Head of caudate nucleus (tissue), 42 donors: ENCODE data around the gene SRRM2.

Experiments
- DNase-seq, 42 donors: peaks; one replicate each; pipeline versions ENCODE4 v3.0.0 to v3.0.0-alpha.2; 2020 to 2021; ENCODE audit warnings: mixed read lengths in 7 of 42
- intact Hi-C: fragments of 100-400 bp; cut with DNase I; formaldehyde crosslinking; loops from one replicate; pipeline ENCODE4 v1.15.0; 2022

Gene SRRM2

DNA sequence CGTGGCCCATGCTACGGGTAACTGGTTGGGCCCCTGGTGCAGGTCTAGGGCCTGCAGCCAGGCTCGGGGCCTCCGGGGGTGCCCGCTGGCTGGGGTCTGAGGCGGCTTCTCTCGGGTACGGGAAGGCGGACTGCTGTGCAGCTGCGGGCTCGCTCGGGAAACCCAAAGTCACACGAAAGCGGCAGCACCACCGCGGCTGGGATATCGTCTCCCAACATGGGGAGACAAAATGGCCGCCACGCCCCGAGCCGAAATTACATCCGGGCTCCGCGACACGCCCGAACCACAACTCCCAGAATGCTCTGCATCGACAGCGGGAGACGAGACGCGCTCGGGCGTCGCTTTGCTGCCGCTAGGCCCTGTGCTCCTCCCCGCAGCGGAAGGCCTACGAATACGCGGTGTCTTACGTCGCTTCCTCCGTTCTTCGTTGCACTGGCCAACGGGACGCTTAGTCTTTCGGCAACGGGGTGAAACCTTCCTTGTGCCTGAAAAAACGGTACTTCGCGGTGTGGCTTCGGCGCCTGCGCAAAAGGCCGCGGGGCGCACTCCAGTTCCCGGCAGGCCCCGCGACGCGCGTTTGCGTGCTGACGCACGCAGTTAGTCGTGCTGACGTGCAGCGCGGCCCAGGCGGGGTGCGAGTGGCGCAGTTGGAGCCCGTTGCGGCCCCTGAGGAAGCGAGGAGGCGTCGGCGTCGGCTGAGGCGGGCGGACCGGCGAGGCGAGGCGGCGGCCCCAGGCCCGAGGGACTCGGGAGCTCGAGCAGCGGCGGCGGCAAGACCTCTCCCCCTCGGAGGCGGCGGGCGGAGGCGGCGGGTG is at the start of gene SRRM2:
Gene SRRM2, plus strand, starts transcription at position 604 of the 815 bp plus-strand sequence. CDS start 3,727 bp downstream, outside the sequence.
- DNase-seq: peak; percentile 87 to 98 (median 93)
- intact Hi-C loops: loop anchor here (1.0 kb wide), 1 partner anchor 25 kb away; the partner anchor contains the start of gene ELOB

- intact Hi-C loops: no loop called here
These were observed 49.3 kb upstream of the SRRM2 start for GRCh38 chr16:2702871-2703745.

DNA sequence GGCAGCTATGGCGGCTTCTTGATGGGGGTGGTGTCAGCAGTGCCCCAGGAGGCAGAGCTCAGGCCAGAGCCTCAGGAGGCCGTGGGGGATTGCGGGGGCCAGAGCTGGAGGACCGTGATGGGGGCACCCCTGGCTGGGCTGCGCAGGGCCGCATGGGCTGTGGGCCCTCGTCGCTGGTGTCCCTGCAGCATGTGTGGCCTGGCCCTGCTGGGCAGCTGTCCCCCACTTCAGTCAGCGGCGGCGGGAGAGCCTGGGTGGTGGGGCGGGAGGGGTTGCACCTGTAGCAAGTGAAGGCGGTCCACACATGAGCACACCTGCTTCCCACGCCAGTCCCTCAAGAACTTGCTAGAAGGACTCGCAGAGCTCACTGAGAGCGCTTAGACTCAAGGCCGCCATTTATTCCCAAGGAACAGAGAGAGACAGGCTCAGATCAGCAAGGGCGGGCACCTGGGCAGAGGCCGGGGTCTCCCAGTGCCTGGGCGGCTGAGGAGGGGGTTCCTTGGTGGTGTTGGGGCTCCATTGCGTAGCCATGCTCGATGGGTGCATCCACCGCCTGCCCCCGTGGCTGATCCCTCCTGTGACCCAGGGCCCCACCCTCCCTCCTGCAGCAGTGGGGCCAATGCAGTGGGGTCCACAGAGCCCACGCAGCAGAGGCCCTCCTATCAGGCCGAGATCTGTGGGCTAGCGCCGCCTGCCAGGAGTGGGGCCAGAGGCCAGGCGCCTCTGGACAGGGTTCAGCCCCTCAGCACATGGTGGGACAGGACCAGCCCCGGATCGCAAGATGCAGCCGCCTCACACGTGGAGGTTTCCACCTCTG is 48.1 kb upstream of the SRRM2 start:
- DNase-seq: no peak
- intact Hi-C loops: no loop called here

More at GRCh38 chr16:2702871-2703745, 49.3 kb upstream of the SRRM2 start:
- DNase-seq: peak in 15 of 42 donors; percentile 22 to 56 (median 41)

- intact Hi-C loops: no loop called here
- no peak for DNase-seq
These were observed 47.5 kb upstream of the SRRM2 start for GRCh38 chr16:2704983-2705275.

DNA sequence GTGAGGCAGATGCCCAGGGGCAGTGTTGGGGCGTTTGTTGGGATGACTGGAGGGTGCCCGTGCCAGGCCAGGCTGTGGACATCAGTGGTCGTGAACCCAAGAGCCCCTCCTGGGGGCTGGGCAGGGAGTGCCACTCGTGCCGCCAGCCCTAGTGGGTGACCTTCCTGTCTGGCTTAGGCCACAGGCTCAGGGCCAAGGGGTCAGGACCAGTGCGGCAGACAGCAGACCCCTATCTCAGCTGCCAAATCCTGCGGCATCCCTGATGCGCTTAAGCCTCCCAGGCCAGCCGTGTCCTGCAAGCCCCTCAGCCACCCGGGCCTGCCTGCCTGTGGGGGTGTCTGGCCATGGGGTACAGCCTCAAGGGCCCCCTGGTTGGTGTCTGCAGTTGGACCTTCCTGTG is 47.1 kb upstream of the SRRM2 start:
- no peak for DNase-seq
- intact Hi-C loops: no loop called here

DNA sequence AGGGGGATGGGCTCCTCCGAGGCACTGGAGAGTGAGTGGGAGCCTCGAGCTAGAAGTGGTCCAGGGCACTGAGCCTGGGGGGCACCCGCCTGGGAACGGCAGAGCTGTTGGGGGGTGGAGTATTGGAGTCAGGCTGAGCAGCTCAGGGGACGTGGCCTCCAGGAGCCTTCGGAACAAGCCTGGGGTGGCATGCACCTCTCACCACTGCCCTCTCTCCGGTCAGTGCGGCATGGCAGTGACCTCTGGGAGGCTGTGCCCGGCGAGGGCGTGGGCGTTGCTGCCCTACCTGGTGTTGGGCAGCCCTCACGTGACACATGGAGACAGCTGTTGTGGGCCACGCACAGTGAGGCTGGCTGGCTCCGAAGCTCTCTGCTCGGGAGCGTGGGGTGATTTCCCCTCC is 46.4 kb upstream of the SRRM2 start:
- no peak for DNase-seq

DNA sequence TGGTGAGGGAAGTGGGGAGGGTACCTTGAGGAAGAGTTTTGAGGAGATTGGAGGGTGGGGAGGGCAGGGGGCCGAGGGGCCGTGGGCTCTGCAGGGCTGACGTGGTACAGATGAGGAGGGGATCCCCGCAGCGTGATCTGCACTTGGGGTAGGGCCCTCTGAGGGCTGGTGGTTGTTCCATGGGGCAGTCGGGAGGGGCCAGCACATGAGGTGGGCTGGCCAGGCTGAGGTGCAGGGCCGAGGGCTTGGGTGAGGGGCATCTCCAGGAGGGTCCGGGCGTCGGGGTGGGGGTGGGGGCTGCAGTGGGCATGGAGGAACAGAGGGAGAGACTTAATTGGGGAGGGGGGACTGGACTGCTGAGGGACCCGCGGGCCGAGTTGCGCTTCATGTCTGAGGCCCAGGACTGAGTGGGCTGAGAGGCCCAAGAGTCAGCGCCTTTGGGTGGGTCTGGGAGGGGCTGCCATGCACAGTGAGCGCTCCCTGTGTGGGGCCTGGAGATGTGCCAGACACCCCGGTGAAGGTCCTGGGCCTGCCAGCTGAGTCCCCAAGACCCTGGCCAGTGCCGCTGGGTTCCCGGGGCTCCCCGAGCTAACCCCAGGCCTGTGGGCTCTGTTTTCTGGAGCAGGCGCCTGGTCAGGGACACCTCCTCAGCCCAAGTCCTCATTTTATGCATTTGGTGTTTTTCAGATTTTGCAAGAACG is 45.7 kb upstream of the SRRM2 start:
- intact Hi-C loops: no loop called here
- DNase-seq: no peak

More for the DNA sequence above, 46.4 kb upstream of the SRRM2 start:
- intact Hi-C loops: no loop called here

- DNase-seq: no peak
- intact Hi-C loops: no loop called here
These were observed 44.8 kb upstream of the SRRM2 start for GRCh38 chr16:2707368-2708289.

- intact Hi-C loops: no loop called here
- no peak for DNase-seq
These were observed 44.2 kb upstream of the SRRM2 start for GRCh38 chr16:2708290-2708639.

GRCh38 chr16:2708955-2709587 is 43.4 kb upstream of the SRRM2 start:
- intact Hi-C loops: no loop called here
- no peak for DNase-seq

DNA sequence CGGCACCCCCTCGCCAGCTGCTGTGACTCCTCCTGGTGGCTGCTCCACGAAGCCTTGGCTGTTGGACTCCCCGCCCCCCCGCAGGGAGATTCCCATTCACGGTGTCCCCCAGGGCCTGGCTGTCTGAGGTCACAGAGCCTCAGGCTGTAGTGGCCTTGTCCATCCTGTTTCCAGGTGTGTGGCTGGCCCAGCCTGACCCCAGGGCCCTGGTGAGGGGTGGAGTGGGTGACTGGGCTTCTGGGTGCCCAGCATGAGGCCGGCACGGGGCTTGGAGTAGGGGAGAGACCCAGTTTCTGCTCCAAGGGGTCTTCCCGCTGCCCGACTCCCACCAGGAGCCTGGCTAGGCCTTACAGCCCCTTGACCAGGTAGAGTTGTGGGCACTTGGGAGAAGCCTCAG is 42.9 kb upstream of the SRRM2 start:
- DNase-seq: no peak
- intact Hi-C loops: no loop called here

DNA sequence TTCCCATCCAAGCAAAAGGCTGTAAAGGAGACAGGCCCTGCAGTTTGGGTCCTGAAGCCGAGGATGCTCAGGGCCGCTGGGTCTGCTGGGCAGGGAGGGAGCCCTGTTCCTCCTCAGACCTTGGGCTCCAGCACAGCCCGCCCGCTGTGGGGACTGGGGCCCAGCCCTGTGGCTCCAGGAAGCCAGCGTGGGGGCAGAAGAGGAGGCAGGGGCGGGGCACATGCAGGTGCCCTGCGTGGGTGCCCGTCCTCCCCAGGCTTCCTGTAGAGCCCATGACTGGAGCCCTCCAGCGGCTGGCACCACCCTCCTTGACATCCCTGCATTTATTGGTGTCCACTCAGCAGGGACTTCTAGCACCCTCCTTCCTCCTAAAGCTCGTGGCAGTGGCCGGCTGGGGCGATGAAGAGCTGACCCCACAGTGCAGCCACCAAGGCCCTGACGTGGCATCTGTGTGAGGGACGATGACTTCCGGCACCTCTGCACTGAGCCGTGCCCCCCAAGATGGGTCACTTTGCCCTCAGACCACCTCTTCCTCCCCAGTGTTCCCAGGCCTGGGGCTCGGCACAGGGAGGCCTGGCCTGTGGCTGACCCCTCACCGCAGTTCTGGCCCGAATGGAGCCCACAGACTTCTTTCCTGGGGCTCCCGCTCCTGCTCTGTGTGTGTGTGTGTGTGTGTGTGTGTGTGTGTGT is 42.3 kb upstream of the SRRM2 start:
- intact Hi-C loops: no loop called here
- no peak for DNase-seq

DNA sequence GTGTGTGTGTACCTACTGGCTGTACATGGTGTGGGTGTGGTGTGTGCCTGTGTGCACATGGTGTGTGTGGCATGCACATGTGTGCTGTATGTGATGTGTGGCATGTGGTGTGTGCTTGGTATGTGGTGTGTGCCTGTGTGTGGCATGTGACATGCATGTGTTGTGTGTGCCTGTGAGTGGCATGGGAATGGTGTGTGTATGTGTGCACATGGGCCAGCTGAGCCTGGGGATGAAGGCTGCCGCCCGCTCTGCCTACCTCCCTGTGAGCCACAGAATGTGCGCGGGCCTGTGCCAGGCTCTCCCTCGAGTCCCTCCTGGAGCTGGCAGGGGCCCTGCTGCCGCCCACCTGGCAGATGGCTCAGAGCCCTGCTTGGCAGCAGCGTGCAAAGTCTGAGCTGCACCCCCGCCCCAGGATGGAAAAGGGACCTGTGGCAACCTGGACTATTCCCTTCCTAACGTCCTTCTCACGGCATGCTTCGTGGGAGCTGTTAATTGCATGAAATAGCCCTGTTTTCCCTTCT is 41.7 kb upstream of the SRRM2 start:
- peak in 1 of 42 donors; percentile 20 for DNase-seq
- intact Hi-C loops: no loop called here

DNA sequence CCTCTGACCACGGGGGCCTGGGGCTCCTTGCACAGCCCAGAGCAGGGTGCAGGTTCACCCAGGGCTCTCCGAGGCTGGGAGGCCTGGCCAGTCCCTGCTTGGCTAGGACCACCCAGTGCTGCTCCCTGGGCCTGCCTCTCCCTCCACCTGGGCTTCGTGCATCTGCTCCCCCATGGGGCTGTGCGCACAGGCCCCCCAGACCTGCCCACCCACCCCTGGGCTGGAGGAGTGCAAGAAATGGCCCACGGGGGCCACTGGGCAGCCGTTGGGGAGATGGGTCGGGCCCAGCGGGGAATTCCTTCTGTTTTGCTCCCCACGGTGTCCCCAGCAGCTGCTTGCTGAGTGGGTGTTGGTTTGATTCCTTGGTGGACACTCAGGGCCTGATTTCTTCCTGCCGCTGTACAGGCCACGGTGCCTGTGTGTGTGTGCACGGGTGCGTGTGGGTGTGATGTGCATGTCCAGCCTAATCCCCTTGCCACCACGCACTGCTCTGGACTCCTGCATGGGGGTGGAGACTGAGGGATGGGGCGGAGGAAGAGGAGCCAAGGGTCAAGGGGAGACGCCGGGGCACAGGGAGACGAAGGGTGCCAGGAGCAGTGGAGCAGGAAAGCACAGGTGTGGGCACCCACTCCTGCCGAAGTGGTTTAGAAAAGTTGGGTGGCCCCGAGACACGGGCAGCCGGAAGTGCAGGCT is 40.9 kb upstream of the SRRM2 start:
- no peak for DNase-seq
- intact Hi-C loops: no loop called here

- intact Hi-C loops: no loop called here
- DNase-seq: no peak
These were observed 40.4 kb upstream of the SRRM2 start for GRCh38 chr16:2712063-2712441.

DNA sequence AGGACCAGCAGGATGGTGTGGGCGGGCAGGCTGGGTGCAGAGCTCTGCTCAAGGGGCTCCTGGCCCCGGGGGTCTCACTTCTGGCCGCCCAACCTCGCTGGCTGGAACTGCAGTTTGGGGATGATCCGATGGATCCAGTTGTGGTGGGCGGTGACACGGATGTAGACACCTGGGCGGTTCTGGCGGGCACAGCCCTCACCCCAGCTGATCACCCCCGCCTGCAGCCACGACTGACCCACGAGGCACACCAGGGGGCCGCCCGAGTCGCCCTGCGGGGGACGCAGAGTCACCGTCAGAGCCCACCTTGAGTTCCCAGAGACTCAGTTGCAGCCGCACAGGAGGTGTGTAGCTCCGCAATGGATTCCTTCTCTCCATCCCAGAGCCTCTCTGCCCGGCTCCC is 39.9 kb upstream of the SRRM2 start:
- intact Hi-C loops: no loop called here
- no peak for DNase-seq
